TTC549 (cell line): ENCODE results near the gene PRLHR.

Experiments used
- FAIRE-seq: peaks from 2 replicates; lab custom pipeline; 2012; peaks lifted over from hg19 to GRCh38; lab: Jason Lieb, UNC

PRLHR gene

GRCh38 chr10:118563373-118563890 is 32.0 kb downstream of the PRLHR start:
- no peak for FAIRE-seq

GRCh38 chr10:118562851-118563250 is 32.6 kb downstream of the PRLHR start:
- FAIRE-seq = no peak

GRCh38 chr10:118557946-118558345 is 37.5 kb downstream of the PRLHR start:
- FAIRE-seq = no peak

GRCh38 chr10:118551535-118552100 is 43.8 kb downstream of the PRLHR start:
- no peak for FAIRE-seq

- FAIRE-seq = no peak
Observed at GRCh38 chr10:118547282-118547681, 48.2 kb downstream of the PRLHR start.

DNA sequence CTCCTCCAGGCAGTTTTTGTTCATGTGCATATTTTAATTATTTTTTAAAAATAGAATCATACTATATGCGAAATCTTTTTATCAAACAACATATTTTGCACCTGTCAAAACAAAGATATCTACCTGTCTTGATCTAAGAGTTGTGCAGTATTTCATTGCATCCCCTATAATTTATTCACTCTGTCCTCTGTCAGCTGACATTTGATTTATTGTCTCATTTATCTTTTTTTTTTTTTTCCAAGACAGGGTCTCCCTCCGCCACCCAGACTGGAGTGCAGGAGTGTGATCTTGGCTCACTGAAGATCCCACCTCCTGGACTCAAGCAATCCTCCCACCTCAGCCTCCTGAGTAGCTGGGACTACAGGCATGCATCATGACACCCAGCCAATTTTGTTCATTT is 49.0 kb downstream of the PRLHR start:
- no peak for FAIRE-seq

GRCh38 chr10:118545381-118545780 is 50.1 kb downstream of the PRLHR start:
- FAIRE-seq = no peak

DNA sequence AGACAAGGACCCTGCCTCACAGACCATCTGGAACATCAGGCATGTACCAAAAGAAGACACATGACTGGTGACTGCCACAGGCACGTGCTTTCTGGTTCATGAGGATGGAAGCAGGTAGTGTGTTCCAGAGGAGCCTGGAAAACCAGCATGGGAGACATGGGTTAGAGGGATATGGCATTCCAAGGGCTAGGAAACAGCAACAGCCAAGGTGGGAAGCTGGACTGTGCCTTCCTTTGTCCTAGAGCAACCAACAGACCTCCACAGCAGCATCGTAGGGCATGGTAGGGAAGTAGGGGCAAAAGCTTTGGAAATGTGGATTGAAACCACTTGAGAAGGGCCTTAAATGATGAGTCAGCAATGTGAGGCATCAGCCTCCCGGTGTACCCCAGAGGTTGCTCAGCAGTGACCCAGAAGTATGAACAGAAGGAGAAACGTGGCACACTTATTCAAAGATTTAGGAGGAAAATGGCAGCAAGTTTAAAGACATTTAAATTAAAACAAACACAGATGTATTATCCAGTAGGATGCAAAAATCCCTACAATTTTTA is 51.0 kb downstream of the PRLHR start:
- no peak for FAIRE-seq

- FAIRE-seq = no peak
Observed at GRCh38 chr10:118543714-118544400, 51.6 kb downstream of the PRLHR start.

DNA sequence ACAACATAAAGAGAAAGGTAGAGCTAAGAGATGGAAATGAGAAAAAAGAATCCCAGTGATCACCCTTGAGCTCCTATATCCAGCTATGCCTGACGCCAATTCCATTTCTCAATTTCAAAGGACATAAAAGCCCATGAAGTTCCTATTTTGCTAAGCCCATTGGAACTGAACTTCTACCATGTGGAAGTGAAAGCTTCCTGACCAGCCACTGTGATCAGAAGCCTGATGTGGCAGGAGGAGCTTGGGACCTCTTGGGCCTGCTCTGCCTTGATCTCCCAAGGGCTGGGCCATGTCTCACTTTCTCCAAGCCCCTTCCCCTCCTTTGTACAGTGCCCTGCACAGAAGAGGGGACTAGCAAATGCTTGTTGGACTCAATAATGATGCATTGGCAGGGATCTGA is 52.7 kb downstream of the PRLHR start:
- no peak for FAIRE-seq

DNA sequence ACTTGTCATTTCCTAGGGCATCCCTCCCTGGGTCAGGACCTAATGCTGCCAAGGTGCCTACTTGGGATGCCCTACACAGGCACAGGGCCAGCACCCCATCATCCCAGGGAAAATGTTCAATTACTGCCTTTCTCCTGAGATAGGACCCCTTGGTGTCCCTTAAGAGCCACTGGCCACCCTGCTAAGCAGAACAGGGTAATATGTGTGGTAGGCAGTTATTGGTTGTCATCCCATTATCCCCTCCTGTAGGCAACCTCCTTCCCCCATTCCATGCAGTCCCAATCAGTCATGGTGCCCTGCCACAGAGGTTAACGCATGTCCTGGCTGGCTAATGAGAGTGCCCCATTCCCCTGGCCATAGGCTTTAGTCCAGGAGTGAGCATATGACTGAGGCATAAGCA is 53.2 kb downstream of the PRLHR start:
- no peak for FAIRE-seq

GRCh38 chr10:118541718-118542117 is 53.7 kb downstream of the PRLHR start:
- no peak for FAIRE-seq
